HCT116 (cell line): Measurements from ENCODE around the gene HEMK1.

Source experiments
- EZH2 ChIP-seq: fragments of 200-600 bp; sonication (generic); IDR thresholded peaks from 2 replicates; pipeline ENCODE4 v1.6.1; 2017; ENCODE audit warnings: antibody characterized with exemption, mixed run types
- JUND ChIP-seq: IDR thresholded peaks from 2 replicates; pipeline ENCODE4 v1.6.1; 2012
- POLR2AphosphoS5 ChIP-seq: IDR thresholded peaks from 2 replicates; pipeline ENCODE4 v1.6.1; 2011; ENCODE audit warnings: mild to moderate bottlenecking, low read depth, low read length, moderate library complexity
- TCF7L2 ChIP-seq: IDR thresholded peaks from 2 replicates; pipeline ENCODE4 v1.7.0; 2011; ENCODE audit warnings: borderline replicate concordance, inconsistent platforms; ENCODE audit not compliant: insufficient read depth, insufficient read length; ENCODE audit errors: extremely low read depth
- ZNF274 ChIP-seq: fragments of 200-500 bp; sonication (Bioruptor generic); IDR thresholded peaks from 2 replicates; pipeline ENCODE4 v1.6.1; 2014; ENCODE audit warnings: mild to moderate bottlenecking, low read depth, low read length, inconsistent platforms
- TF ChIP-seq, protein P1 (sequence below), 3 experiments: fragments of 200-600 bp in 1 of 3; sonication (generic) in 1 of 3; IDR thresholded peaks in 2 of 3; conservative IDR thresholded peaks in 1 of 3; 2 replicates each; pipeline ENCODE4 v1.5.1; 2012 to 2017; ENCODE audit warnings: low read depth in 2 of 3, low read length in 2 of 3, antibody characterized with exemption in 1 of 3, borderline replicate concordance in 1 of 3, control low read depth in 1 of 3, mild to moderate bottlenecking in 1 of 3, mixed read lengths in 1 of 3, mixed run types in 1 of 3, moderate library complexity in 1 of 3; ENCODE audit not compliant: insufficient read depth in 1 of 3
- TF ChIP-seq, protein P2 (sequence below): IDR thresholded peaks from 2 replicates; pipeline ENCODE4 v1.6.1; 2012; ENCODE audit warnings: low read depth

DNA sequence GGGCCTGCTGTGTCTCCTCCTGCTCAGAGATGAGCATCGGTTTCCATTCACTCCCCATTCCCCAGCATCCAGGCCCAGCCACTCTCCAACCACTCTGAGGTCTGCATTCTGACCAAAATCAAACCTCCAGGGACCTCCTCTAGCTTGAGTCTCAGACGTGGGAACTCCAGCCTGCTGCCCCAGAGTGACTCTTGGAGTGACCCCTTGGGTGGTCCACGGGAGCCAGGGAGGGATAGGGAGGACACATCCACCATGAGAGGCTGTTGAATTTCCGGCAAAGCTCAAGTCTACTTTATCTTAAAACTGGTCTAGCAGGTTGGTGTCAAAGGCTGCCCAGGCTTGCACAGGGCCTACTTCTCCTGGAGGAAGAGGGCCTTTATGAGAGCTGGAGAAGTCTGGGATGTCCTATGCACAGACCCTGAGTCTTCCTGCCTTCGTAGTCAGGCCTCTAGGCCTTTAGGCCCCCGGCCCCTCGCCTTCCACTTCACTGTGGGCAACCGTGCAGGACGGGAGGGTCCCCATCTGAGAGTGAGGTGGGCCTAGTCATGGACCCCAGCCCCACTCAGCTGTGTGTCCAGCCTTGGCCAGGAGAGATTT, 33.4 kb downstream of the HEMK1 start:
- TF ChIP-seq, protein P1, sequence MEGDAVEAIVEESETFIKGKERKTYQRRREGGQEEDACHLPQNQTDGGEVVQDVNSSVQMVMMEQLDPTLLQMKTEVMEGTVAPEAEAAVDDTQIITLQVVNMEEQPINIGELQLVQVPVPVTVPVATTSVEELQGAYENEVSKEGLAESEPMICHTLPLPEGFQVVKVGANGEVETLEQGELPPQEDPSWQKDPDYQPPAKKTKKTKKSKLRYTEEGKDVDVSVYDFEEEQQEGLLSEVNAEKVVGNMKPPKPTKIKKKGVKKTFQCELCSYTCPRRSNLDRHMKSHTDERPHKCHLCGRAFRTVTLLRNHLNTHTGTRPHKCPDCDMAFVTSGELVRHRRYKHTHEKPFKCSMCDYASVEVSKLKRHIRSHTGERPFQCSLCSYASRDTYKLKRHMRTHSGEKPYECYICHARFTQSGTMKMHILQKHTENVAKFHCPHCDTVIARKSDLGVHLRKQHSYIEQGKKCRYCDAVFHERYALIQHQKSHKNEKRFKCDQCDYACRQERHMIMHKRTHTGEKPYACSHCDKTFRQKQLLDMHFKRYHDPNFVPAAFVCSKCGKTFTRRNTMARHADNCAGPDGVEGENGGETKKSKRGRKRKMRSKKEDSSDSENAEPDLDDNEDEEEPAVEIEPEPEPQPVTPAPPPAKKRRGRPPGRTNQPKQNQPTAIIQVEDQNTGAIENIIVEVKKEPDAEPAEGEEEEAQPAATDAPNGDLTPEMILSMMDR (IDR thresholded peaks at IDR 0.05 in 2 of 3, conservative IDR thresholded peaks at IDR 0.05 in 1 of 3; ENCODE audit: borderline replicate concordance in 1 of 3, insufficient read depth in 1 of 3, low read depth in 2 of 3, low read length in 2 of 3), result no peak
- TF ChIP-seq, protein P2, sequence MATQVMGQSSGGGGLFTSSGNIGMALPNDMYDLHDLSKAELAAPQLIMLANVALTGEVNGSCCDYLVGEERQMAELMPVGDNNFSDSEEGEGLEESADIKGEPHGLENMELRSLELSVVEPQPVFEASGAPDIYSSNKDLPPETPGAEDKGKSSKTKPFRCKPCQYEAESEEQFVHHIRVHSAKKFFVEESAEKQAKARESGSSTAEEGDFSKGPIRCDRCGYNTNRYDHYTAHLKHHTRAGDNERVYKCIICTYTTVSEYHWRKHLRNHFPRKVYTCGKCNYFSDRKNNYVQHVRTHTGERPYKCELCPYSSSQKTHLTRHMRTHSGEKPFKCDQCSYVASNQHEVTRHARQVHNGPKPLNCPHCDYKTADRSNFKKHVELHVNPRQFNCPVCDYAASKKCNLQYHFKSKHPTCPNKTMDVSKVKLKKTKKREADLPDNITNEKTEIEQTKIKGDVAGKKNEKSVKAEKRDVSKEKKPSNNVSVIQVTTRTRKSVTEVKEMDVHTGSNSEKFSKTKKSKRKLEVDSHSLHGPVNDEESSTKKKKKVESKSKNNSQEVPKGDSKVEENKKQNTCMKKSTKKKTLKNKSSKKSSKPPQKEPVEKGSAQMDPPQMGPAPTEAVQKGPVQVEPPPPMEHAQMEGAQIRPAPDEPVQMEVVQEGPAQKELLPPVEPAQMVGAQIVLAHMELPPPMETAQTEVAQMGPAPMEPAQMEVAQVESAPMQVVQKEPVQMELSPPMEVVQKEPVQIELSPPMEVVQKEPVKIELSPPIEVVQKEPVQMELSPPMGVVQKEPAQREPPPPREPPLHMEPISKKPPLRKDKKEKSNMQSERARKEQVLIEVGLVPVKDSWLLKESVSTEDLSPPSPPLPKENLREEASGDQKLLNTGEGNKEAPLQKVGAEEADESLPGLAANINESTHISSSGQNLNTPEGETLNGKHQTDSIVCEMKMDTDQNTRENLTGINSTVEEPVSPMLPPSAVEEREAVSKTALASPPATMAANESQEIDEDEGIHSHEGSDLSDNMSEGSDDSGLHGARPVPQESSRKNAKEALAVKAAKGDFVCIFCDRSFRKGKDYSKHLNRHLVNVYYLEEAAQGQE, result no peak
- TF ChIP-seq TCF7L2 (no peak), JUND (no peak), EZH2 (no peak), POLR2AphosphoS5 (no peak), ZNF274 (no peak)
